Measurements from ENCODE around the gene FYB1.
A peak's percentile ranks its signal among the peaks of the same experiment; 100 is the strongest.

Gene FYB1

DNA sequence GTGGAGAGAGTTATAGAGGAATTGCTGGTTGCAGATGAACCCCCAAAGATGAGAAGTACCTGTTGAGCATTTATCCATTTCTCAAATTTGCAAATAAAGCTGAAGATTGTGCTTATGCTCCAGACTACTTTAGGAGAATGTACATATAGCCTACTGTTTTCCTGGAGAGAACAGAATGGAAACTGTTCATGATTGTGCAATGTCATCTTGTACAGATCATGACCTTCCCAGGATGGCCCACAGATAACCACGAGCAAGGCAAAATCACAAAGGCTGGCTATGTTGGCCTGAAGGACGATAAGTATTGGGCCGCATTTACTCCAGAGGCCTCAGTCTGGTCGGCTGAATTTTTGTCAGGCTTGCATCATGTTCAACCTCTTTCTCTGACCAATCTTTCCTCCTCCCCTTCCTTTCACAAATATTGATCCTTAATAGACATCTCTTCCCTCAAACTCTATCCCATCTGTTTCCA is 116.6 kb downstream of the FYB1 start:
- peak overlapping the region; percentile 59; the same call in 1 of the 2 replicates for H3K27ac ChIP-seq
- ChIA-PET POLR2A (ENCODE audit: low non-redundant PET) (no interaction called here), CTCF (interaction anchor here (0.6 kb wide), 1 partner anchor 26 kb away, joined by 3 read pairs; no protein-coding TSS in a partner anchor)
- TF ChIP-seq, protein P1, sequence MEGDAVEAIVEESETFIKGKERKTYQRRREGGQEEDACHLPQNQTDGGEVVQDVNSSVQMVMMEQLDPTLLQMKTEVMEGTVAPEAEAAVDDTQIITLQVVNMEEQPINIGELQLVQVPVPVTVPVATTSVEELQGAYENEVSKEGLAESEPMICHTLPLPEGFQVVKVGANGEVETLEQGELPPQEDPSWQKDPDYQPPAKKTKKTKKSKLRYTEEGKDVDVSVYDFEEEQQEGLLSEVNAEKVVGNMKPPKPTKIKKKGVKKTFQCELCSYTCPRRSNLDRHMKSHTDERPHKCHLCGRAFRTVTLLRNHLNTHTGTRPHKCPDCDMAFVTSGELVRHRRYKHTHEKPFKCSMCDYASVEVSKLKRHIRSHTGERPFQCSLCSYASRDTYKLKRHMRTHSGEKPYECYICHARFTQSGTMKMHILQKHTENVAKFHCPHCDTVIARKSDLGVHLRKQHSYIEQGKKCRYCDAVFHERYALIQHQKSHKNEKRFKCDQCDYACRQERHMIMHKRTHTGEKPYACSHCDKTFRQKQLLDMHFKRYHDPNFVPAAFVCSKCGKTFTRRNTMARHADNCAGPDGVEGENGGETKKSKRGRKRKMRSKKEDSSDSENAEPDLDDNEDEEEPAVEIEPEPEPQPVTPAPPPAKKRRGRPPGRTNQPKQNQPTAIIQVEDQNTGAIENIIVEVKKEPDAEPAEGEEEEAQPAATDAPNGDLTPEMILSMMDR (conservative IDR thresholded peaks at IDR 0.05; ENCODE audit: low read depth) = no peak
- DNase-seq (ENCODE audit: low spot score) = peak; percentile 42

DNA sequence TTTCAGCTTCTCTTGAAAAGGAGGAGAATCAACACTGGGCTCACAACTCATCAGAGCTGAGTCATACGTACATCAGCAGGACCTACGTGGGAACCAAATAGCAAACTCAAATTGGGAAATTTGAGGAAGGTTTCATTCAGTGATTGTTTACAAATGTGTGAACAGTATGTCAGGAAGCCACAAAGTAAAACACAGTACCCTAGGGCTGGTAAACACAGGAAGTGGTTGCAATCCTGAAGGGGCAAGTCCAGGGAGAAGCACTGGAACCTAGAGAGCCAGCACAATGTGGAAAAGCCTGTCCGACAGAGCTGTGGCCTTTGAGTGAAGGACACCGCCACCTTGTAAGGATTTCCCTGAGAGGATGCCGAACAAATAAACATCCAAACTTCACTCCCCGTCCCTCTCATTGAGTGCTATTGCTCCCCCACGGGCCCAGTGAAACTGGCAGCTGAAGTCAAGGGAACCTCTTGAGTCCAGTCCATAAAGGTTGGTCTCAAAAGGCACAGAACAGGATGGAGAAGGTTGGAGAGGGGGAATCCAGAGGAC is 118.4 kb downstream of the FYB1 start:
- peak overlapping the region; percentile 79 for H3K27ac ChIP-seq
- DNase-seq (ENCODE audit: low spot score) = peak; percentile 94
- POLR2A ChIA-PET (ENCODE audit: low non-redundant PET) = no interaction called here
- TF ChIP-seq, protein P1 (conservative IDR thresholded peaks at IDR 0.05; ENCODE audit: low read depth) = no peak
- CTCF ChIA-PET = interaction anchor here (0.6 to 0.7 kb wide), 3 partner anchors 106 to 524 kb away, joined by 3 to 4 read pairs (median 3); no protein-coding TSS in a partner anchor

DNA sequence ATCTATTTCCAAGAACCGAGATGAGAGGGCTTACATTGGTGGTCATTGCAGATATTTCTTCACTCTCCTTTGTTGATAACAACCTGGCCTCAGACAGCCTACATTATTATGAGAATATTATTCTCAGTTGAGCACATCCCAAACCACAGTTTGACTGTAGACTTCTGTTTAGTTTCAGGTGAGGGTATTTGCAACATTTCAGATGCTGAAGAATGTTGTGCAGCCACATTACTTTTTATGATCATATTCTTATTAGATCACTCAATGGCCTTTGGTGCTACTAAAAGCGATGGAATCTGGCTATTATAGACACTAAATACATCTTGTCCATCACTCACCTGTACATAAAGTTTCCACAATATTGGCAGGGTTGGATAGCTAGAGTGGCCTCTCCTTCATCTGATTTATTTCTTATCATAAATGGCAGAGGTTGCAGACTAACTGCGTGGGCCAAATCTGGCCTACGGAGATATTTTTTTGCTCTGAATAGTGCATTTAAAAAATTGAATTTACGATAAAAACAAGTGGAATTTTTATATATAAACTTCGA is 119.0 kb downstream of the FYB1 start:
- TF ChIP-seq, protein P1 (conservative IDR thresholded peaks at IDR 0.05; ENCODE audit: low read depth) = no peak
- POLR2A ChIA-PET (ENCODE audit: low non-redundant PET) = no interaction called here
- CTCF ChIA-PET = interaction anchor here (0.6 to 0.7 kb wide), 3 partner anchors 105 to 524 kb away, joined by 3 to 4 read pairs (median 3); no protein-coding TSS in a partner anchor
- DNase-seq (ENCODE audit: low spot score) = no peak
- no peak overlapping the region for H3K27ac ChIP-seq

DNA sequence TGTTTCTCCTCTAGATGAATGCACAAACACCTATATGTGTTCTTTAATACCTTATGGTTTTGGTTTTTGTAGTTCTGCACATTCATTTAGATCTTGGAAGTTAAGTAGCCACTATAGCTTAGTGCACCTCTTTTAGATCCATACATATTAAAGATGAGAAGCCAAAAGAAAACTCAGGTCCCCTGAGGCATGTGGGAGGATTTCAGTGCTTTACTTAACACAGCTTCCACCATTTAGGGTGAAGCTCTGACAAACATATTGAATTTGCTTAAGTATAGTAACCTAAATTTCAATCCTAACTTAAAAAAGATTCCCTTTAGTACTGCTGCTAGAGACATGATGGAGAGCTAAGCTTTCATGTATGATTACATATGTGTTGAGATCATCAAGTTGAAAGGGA is 119.5 kb downstream of the FYB1 start:
- H3K27ac ChIP-seq = no peak overlapping the region
- no peak for DNase-seq (ENCODE audit: low spot score)
- TF ChIP-seq, protein P1 (conservative IDR thresholded peaks at IDR 0.05; ENCODE audit: low read depth) = no peak
- ChIA-PET POLR2A (ENCODE audit: low non-redundant PET) (no interaction called here), CTCF (interaction anchor here (0.6 kb wide), 1 partner anchor 1040 kb away, joined by 3 read pairs; no protein-coding TSS in a partner anchor)

DNA sequence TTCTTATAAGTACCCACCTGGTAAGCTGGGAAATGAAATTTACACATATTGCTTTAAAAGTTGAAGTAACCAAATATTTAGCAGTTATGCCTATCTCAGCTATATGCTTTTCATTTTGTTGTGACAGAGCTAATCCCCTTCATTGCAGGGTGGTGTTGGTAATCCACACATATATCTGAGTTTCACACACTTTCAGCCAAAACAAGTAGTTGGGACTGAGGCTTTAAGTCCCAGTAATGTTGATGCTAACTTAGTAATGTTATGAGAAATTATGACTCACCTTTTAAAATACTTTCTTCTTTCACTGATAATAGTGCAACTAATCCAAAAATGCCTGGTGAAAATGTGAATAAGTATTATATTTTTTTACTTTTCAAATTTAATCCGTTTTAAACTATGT is 126.0 kb downstream of the FYB1 start:
- no peak for DNase-seq (ENCODE audit: low spot score)
- CTCF ChIA-PET = interaction anchor here (0.8 kb wide), 1 partner anchor 12 kb away, joined by 3 read pairs; no protein-coding TSS in a partner anchor
- no peak overlapping the region for H3K27ac ChIP-seq
- TF ChIP-seq, protein P1 (conservative IDR thresholded peaks at IDR 0.05; ENCODE audit: low read depth) = no peak
- POLR2A ChIA-PET (ENCODE audit: low non-redundant PET) = no interaction called here

DNA sequence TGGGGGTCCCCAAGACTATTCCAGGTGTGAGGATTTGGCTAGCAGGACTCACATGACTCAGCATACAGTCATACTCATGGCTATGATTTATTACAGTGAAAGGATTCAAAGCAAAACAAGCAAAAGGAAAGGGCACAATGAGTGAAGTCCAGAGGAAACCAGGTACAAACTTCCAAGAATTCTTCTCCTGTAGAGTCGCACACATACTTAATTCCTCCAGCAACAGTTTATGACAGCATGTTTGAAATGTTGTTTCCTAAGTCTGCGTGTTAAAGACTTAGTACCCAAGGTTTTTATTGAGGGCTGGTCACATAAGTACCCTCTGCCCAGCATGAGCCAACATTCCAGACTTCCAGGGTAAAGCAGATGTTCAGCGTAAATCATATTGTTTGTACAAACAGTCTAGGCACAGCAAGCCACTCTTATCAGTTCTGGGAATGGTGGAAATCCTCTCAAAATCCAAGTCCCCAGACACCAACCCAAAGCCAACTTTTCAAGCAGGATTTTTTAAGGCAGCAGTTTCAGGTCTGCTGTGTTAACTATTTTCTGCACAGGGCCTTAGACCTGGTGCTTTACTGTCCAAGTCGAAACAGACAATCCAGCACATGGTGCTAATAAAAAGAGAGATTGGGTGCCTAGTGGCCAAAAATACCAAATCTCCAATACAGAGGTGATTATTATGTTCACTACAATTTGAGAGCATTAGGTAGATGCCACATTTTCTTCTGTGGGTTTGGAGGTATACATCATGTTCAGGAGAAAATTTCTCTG is 126.6 kb downstream of the FYB1 start:
- DNase-seq (ENCODE audit: low spot score) = peak; percentile 60

More for the DNA sequence above, 126.6 kb downstream of the FYB1 start:
- TF ChIP-seq, protein P1 (conservative IDR thresholded peaks at IDR 0.05; ENCODE audit: low read depth) = no peak
- POLR2A ChIA-PET (ENCODE audit: low non-redundant PET) = no interaction called here
- H3K27ac ChIP-seq = no peak overlapping the region
- CTCF ChIA-PET = interaction anchor here (1.5 kb wide), 1 partner anchor 12 kb away, joined by 3 read pairs; no protein-coding TSS in a partner anchor
